Neuronal stem cell (in vitro differentiated cells): Measurements from ENCODE around the gene PCMTD2.

ENCODE experiments used
- DNase-seq: peaks from one replicate; pipeline ENCODE4 v3.0.0-alpha.2; 2013; ENCODE audit warnings: low spot score
- H2AFZ ChIP-seq: one replicate; pipeline ENCODE4 v1.6.1; 2013; ENCODE audit warnings: mild to moderate bottlenecking, low read length, inconsistent platforms
- H2AK5ac ChIP-seq: 2 replicates; pipeline ENCODE4 v1.6.1; 2013; ENCODE audit warnings: low read depth, mild to moderate bottlenecking, inconsistent platforms, low read length, moderate library complexity, mixed read lengths
- H2BK120ac ChIP-seq: 2 replicates; pipeline ENCODE4 v1.6.1; 2013; ENCODE audit warnings: low read depth, mild to moderate bottlenecking, inconsistent platforms, low read length, moderate library complexity, mixed read lengths
- H2BK12ac ChIP-seq: one replicate; pipeline ENCODE4 v1.6.1; 2013; ENCODE audit warnings: low read length, inconsistent platforms
- H2BK15ac ChIP-seq: 2 replicates; pipeline ENCODE4 v1.6.1; 2013; ENCODE audit warnings: mild to moderate bottlenecking, low read length, inconsistent platforms, mixed read lengths
- H2BK5ac ChIP-seq: one replicate; pipeline ENCODE4 v1.6.1; 2013; ENCODE audit warnings: inconsistent platforms, mild to moderate bottlenecking, low read length, moderate library complexity
- H3K14ac ChIP-seq: one replicate; pipeline ENCODE4 v1.6.1; 2013; ENCODE audit warnings: low read length, inconsistent platforms
- H3K18ac ChIP-seq: 2 replicates; pipeline ENCODE4 v1.6.1; 2013; ENCODE audit warnings: low read length, inconsistent platforms
- H3K23ac ChIP-seq: 2 replicates; pipeline ENCODE4 v1.6.1; 2013; ENCODE audit warnings: low read depth, mild to moderate bottlenecking, mixed read lengths, low read length, inconsistent platforms; ENCODE audit not compliant: poor library complexity
- H3K27ac ChIP-seq: replicated peaks from 3 replicates; pipeline ENCODE4 v1.5.1; 2013; ENCODE audit warnings: low read length, inconsistent platforms
- H3K27me3 ChIP-seq, 3 experiments: 2 replicates each; pipeline ENCODE4 v1.6.1; 2013; ENCODE audit warnings: low read length in 3 of 3, mild to moderate bottlenecking in 2 of 3, inconsistent platforms in 1 of 3, low read depth in 1 of 3, mixed read lengths in 1 of 3, moderate library complexity in 1 of 3; ENCODE audit not compliant: control insufficient read depth in 3 of 3, insufficient read depth in 3 of 3
- H3K36me3 ChIP-seq, 2 donors: replicated peaks in 1 of 2; 2 replicates each; pipeline ENCODE4 v1.6.1; 2013; ENCODE audit warnings: low read length in 2 of 2; ENCODE audit not compliant: control insufficient read depth in 2 of 2, insufficient read depth in 2 of 2
- H3K4ac ChIP-seq: 2 replicates; pipeline ENCODE4 v1.6.1; 2013; ENCODE audit warnings: inconsistent platforms, mild to moderate bottlenecking, low read length, moderate library complexity
- H3K4me1 ChIP-seq, 2 donors: 1 replicate in 1 of 2; 2 replicates in 1 of 2; pipeline ENCODE4 v1.6.1; 2013; ENCODE audit warnings: low read length in 2 of 2, low read depth in 1 of 2; ENCODE audit not compliant: control insufficient read depth in 2 of 2, insufficient read depth in 1 of 2
- H3K4me2 ChIP-seq: one replicate; pipeline ENCODE4 v1.6.1; 2013; ENCODE audit warnings: mild to moderate bottlenecking, low read length, inconsistent platforms; ENCODE audit not compliant: insufficient read depth, poor library complexity, severe bottlenecking
- H3K4me3 ChIP-seq, 2 donors: 2 replicates each; pipeline ENCODE4 v1.5.1; 2013; ENCODE audit warnings: low read length in 2 of 2, mild to moderate bottlenecking in 2 of 2, inconsistent platforms in 1 of 2, moderate library complexity in 1 of 2
- H3K79me1 ChIP-seq: one replicate; pipeline ENCODE4 v1.6.1; 2013; ENCODE audit warnings: low read depth, mild to moderate bottlenecking, inconsistent platforms, low read length, moderate library complexity
- H3K9ac ChIP-seq: one replicate; pipeline ENCODE4 v1.6.1; 2013; ENCODE audit warnings: mild to moderate bottlenecking, low read depth, low read length, inconsistent platforms; ENCODE audit not compliant: poor library complexity
- H3K9me3 ChIP-seq, 2 donors: replicated peaks in 1 of 2; 2 replicates each; pipeline versions ENCODE3 to v1.6.1; 2013; ENCODE audit warnings: low read length in 2 of 2, mild to moderate bottlenecking in 2 of 2, inconsistent platforms in 1 of 2, low read depth in 1 of 2, mixed read lengths in 1 of 2, moderate library complexity in 1 of 2; ENCODE audit not compliant: control insufficient read depth in 2 of 2, insufficient read depth in 1 of 2
- H4K8ac ChIP-seq: one replicate; pipeline ENCODE4 v1.6.1; 2013; ENCODE audit warnings: low read depth, mild to moderate bottlenecking, inconsistent platforms, low read length, moderate library complexity
- H4K91ac ChIP-seq: one replicate; pipeline ENCODE4 v1.6.1; 2013; ENCODE audit warnings: low read length, low read depth, mild to moderate bottlenecking, inconsistent platforms; ENCODE audit not compliant: poor library complexity
- WGBS, 2 donors: extraction: QIAGEN DNeasy Blood & Tissue Kit; methylation state at CpG; one replicate each; pipeline ENCODE4 v1.1.7; 2013; ENCODE audit warnings: missing lambda C conversion rate in 2 of 2, mixed read lengths in 1 of 2; ENCODE audit not compliant: insufficient read length in 2 of 2, insufficient replicate concordance in 1 of 2; ENCODE audit errors: extremely low coverage in 2 of 2; 5-methylcytosine and 5-hydroxymethylcytosine counted together

The PCMTD2 gene

DNA sequence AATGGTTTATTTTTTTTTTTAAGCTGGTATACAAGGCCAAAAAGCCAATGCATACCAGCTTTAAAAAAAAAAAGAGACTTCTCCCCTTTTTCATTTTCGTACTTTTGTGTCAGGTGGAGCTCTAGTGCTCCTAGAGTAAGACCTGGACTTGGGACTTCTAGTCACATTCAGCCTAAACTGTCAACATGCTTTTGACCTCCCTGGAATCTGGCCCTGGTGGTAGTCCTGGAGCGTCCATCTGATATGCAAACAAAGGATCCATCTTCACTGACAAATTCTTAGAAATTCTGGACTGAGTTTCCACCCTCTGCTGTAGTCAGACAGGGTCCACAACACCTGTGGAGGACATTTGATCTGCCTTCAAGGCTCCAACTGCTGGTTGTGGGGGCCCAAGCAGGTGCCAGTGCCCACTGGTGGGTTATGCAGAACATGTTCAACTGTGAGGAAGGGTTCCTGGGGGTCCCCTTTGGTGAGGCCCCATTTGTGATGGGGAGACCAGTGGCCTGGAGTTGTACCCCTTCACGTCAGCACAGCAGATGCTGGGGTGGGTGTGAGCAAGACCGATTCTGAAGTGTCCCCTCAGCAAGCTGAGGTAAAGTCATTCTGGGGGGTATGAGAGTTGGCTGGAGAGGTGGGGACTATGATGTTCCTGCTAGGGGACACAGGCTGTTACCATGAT is 12.6 kb upstream of the PCMTD2 start:
- Histone ChIP-seq H3K4me3 (no peak overlapping the region), H4K91ac (no peak overlapping the region), H4K8ac (no peak overlapping the region), H2BK120ac (no peak overlapping the region), H3K4me2 (no peak overlapping the region), H3K27ac (no peak overlapping the region), H3K14ac (no peak overlapping the region), H3K9ac (no peak overlapping the region), H3K18ac (no peak overlapping the region), H3K4me1 (peaks cover 3 to 10% of the 10 kb centered on the region in 2 donors), H2BK5ac (no peak overlapping the region), H2AK5ac (no peak overlapping the region), H3K27me3 (peaks cover 0 to 24% (median 2%) of the 10 kb centered on the region in 3 experiments), H2BK12ac (no peak overlapping the region), H2BK15ac (no peak overlapping the region), H2AFZ (no peak overlapping the region), H3K79me1 (no peaks in the 10 kb centered on the region), H3K9me3 (peaks cover 6 to 10% of the 10 kb centered on the region in 2 donors), H3K36me3 (peaks cover 0 to 2% of the 10 kb centered on the region in 2 donors), H3K4ac (no peak overlapping the region), H3K23ac (no peak overlapping the region)
- DNase-seq, result no peak
- WGBS, 2 donors, result no CpG with 5 or more reads among the region's 4 CpGs

DNA sequence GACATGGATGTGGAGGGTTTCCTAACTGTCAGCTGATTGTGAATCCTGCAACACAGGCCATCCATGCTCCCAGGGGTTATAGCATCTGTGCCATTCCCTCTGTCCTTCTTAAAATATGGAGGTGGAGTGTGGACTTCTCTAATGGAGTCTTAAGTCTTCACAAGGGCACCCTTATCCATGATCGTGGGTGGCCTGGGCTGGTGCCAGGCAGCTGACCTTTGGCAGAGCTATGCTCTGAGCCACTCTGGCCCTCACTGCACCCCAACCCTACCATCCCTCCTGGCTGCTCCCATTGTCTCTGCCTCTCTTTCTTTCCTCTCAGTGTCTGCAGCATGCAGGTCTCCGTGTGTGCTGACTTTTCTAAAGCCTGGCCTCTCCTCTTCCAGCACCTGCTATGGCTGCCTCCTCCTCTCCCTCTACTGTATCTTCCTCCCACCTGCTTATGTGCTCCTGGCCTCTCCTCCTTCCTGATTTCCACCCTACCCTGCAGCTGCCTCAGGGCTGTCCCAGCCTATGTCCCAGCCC is 11.2 kb upstream of the PCMTD2 start:
- no peaks in the 10 kb centered on the region for H3K79me1 ChIP-seq
- H3K14ac ChIP-seq, result peak overlapping the region; percentile 32
- H2AK5ac ChIP-seq, result no peak overlapping the region
- no peak overlapping the region for H3K23ac ChIP-seq
- H3K4me2 ChIP-seq, result no peak overlapping the region
- no peak overlapping the region for H3K4ac ChIP-seq
- no peak for DNase-seq
- H2BK15ac ChIP-seq, result no peak overlapping the region
- no peak overlapping the region for H2BK120ac ChIP-seq
- H3K9ac ChIP-seq, result no peak overlapping the region
- H3K27me3 ChIP-seq, result peaks cover 0 to 28% (median 2%) of the 10 kb centered on the region in 3 experiments
- H3K4me1 ChIP-seq, result peaks cover 3 to 10% of the 10 kb centered on the region in 2 donors
- H2AFZ ChIP-seq, result no peak overlapping the region
- H4K91ac ChIP-seq, result no peak overlapping the region
- H3K27ac ChIP-seq, result no peak overlapping the region
- H2BK12ac ChIP-seq, result no peak overlapping the region
- H3K36me3 ChIP-seq, result peaks cover 0 to 2% of the 10 kb centered on the region in 2 donors
- H3K18ac ChIP-seq, result no peak overlapping the region
- H2BK5ac ChIP-seq, result no peak overlapping the region
- peaks cover 6 to 10% of the 10 kb centered on the region in 2 donors for H3K9me3 ChIP-seq
- no peak overlapping the region for H4K8ac ChIP-seq
- H3K4me3 ChIP-seq, result no peak overlapping the region
- WGBS, 2 donors, result no CpG with 5 or more reads among the region's 2 CpGs

DNA sequence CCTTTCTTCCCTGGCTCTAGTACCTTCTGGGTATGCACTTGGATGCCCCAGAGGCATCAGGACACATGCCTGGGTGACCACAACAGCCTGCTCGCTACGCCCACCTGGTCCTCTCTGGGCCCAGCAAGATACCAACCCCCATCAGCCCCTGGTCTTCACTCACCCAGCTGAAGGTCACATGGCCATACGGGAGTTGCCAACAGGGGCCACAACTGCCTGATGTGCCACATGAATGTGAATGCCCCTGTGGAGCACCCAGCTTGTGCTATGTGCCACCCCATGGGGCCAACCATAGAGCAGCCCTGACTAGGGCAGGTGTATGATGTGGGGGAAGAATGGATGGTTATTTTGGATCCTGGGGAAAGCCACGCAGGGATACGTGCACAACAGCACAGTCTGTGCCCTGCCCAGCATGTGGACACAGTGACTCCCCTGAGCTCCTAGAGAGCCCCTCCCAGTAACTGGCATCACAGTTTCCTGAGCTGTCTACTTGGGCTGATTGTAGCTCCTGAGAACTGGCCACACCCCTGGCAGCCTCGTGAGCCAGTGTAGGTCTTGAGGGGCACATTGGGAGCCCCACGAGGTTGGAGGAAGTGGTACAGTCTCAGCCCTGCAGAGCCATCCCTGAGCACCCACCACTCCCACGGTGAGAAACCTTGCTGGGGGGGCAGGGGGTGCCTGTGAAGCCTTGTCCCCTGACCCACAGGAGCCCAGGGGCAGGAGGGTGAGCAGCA is 10.5 kb upstream of the PCMTD2 start:
- no peak overlapping the region for H2BK5ac ChIP-seq
- H3K27me3 ChIP-seq, result peaks cover 0 to 34% (median 2%) of the 10 kb centered on the region in 3 experiments
- H2BK15ac ChIP-seq, result peak overlapping the region; percentile 54
- no peak overlapping the region for H3K14ac ChIP-seq
- no peak overlapping the region for H3K4ac ChIP-seq
- H3K9me3 ChIP-seq, result peaks cover 4 to 9% of the 10 kb centered on the region in 2 donors
- H3K79me1 ChIP-seq, result no peaks in the 10 kb centered on the region
- no peak overlapping the region for H2BK12ac ChIP-seq
- H2AK5ac ChIP-seq, result peak overlapping the region; percentile 9
- H3K4me2 ChIP-seq, result no peak overlapping the region
- no peak overlapping the region for H4K8ac ChIP-seq
- no peak overlapping the region for H2AFZ ChIP-seq
- H2BK120ac ChIP-seq, result no peak overlapping the region
- H3K23ac ChIP-seq, result no peak overlapping the region
- H3K4me3 ChIP-seq, result no peak overlapping the region
- H3K9ac ChIP-seq, result no peak overlapping the region
- H3K4me1 ChIP-seq, result peaks cover 3 to 10% of the 10 kb centered on the region in 2 donors
- no peak overlapping the region for H3K18ac ChIP-seq
- no peak overlapping the region for H4K91ac ChIP-seq
- H3K27ac ChIP-seq, result no peak overlapping the region
- DNase-seq, result no peak
- WGBS, 2 donors, result no CpG with 5 or more reads among the region's 8 CpGs
- H3K36me3 ChIP-seq, result peaks cover 0 to 2% of the 10 kb centered on the region in 2 donors
